GM12864 (cell line): ENCODE data around the gene SPATA31A3.
"Not testable (repeated sequence)": the region's sequence is repeated elsewhere in the genome, so short reads cannot be mapped to it uniquely, and the experiment has no call there.

Experiments
- DNase-seq: peaks from one replicate; pipeline ENCODE4 v3.0.0-alpha.2; 2011; ENCODE audit warnings: low read depth
- H3K4me3 ChIP-seq: 2 replicates; pipeline ENCODE4 v1.5.1; 2011; ENCODE audit warnings: mild to moderate bottlenecking, low read depth, low read length, control low read depth

Gene SPATA31A3

GRCh38 chr9:66992450-66992849 is at the start of gene SPATA31A3:
Gene SPATA31A3 (minus strand): TSS chr9:66992550. CDS start chr9:66992521, 29 bp downstream.
- DNase-seq, H3K4me3 ChIP-seq: not testable (repeated sequence)

DNA sequence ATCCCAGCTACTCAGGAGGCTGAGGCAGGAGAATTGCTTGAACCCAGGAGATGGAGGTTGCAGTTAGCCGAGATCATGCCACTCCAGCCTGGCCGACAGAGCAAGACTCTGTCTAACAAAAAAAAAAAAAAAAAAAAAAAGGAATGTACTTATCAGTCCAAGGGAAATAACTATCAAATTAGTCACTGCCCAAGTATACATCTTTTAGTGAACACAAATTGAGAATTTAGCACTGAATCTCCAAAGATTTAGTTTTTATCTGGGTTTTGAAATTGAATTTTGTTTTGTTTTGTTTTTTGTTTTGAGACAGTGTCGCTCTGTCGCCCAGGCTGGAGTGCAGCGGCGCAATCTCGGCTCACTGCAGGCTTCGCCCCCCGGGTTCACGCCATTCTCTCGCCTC is 39.8 kb downstream of the SPATA31A3 start:
- not testable (repeated sequence) for H3K4me3 ChIP-seq

GRCh38 chr9:66942400-66943155 is 49.8 kb downstream of the SPATA31A3 start:
- not testable (repeated sequence) for DNase-seq, H3K4me3 ChIP-seq

More for the DNA sequence above, 39.8 kb downstream of the SPATA31A3 start:
- DNase-seq, result not testable (repeated sequence)

DNA sequence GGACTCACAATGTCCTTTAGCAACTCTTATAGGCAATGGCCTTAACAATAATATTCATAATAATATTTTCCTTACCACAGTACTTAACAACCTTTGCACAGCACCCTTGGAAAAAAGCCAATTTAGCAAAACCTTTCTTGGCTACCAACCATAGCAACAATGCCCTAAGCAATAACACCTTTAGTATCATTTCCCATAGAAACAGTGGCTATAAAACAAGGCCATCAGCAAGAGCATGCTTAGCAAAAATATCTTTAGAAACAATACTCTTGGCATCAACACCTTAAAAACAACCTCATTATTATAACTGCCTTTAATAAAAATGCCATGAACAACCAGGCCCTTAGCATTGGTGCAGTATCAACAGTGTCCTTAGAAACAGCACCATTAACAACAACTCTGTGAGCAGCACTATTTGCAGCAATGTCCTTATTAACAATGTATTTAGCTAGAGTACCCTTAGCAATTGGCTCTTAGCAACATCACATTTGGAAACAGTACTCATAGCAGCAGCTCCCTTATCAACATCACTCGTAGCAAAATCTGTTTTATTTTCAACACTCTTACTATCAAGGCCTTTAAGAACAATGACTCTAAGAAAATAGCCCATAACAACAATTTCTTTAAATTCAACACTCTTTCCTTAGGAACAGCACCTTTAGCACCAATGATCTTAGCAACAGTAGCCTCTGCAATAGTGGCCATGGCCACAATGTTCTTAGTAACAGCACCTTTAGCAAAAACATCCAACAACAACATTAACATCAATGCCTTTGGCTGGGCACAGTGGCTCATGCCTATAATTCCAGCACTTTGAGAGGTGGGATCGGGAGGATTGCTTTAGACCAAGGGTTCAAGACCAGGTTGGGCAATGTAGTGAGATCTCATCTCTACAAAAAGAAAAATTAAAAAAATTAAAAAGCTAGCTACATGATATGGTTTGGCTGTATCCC is 52.2 kb downstream of the SPATA31A3 start:
- H3K4me3 ChIP-seq, DNase-seq: not testable (repeated sequence)

DNA sequence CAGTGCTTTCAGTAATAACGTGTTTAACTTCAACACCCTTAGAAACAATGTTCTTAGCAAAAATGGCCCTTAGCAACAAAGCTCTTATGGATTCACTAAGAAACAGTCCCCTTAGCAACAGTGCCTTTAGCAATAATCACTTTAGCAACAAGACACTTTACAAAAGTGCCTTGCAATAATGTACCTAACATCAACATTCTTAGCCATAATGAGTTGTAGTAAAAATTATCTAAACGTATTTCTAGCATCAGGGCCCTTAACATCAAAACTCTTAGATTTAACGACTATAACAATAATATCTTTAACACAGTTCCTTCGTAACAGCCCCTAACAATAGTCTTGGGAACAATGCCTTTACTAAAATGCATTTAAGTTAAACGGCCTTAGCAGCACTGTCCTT is 54.0 kb downstream of the SPATA31A3 start:
- not testable (repeated sequence) for DNase-seq, H3K4me3 ChIP-seq

GRCh38 chr9:66937662-66938061 is 54.7 kb downstream of the SPATA31A3 start:
- not testable (repeated sequence) for H3K4me3 ChIP-seq, DNase-seq
